H9 (cell line): ENCODE results near the gene CCDC154. TPM values are rescaled to one million over a fixed set of nuclear protein-coding genes. Genes with fewer than 3 reads are reported as not detected.

Experiments
- DNase-seq: peaks from one replicate; pipeline ENCODE4 v3.0.0-alpha.2; 2017
- H2AFZ ChIP-seq: one replicate; pipeline ENCODE4 v1.6.1; 2013; ENCODE audit warnings: mild to moderate bottlenecking, low read length, control low read depth, moderate library complexity
- H2AK5ac ChIP-seq: 2 replicates; pipeline ENCODE4 v1.6.1; 2013; ENCODE audit warnings: low read length, control low read depth, mixed read lengths; ENCODE audit not compliant: insufficient read length
- H2BK120ac ChIP-seq: one replicate; pipeline ENCODE4 v1.6.1; 2013; ENCODE audit warnings: low read depth, mild to moderate bottlenecking, low read length, control low read depth, inconsistent platforms; ENCODE audit not compliant: poor library complexity, severe bottlenecking
- H2BK12ac ChIP-seq: 2 replicates; pipeline ENCODE4 v1.6.1; 2013; ENCODE audit warnings: low read length, control low read depth, mixed read lengths, low read depth; ENCODE audit not compliant: insufficient read length
- H2BK15ac ChIP-seq: 2 replicates; pipeline ENCODE4 v1.6.1; 2013; ENCODE audit warnings: low read depth, low read length, control low read depth
- H2BK20ac ChIP-seq: one replicate; pipeline ENCODE4 v1.6.1; 2013; ENCODE audit warnings: low read depth, mild to moderate bottlenecking, low read length, control low read depth, inconsistent platforms; ENCODE audit not compliant: poor library complexity, severe bottlenecking
- H2BK5ac ChIP-seq: 2 replicates; pipeline ENCODE4 v1.6.1; 2013; ENCODE audit warnings: low read length, control low read depth, mixed read lengths; ENCODE audit not compliant: insufficient read length
- H3K14ac ChIP-seq: 2 replicates; pipeline ENCODE4 v1.6.1; 2013; ENCODE audit warnings: low read length, control low read depth; ENCODE audit not compliant: insufficient read depth
- H3K18ac ChIP-seq: 2 replicates; pipeline ENCODE4 v1.6.1; 2013; ENCODE audit warnings: low read depth, mild to moderate bottlenecking, mixed read lengths, low read length, control low read depth; ENCODE audit not compliant: insufficient read length
- H3K23ac ChIP-seq: 2 replicates; pipeline ENCODE4 v1.6.1; 2013; ENCODE audit warnings: low read length, control low read depth, mixed read lengths, low read depth; ENCODE audit not compliant: insufficient read length
- H3K23me2 ChIP-seq: 2 replicates; pipeline ENCODE4 v1.6.1; 2013; ENCODE audit warnings: low read depth, mild to moderate bottlenecking, mixed read lengths, low read length, control low read depth; ENCODE audit not compliant: insufficient read length, poor library complexity, severe bottlenecking
- H3K27ac ChIP-seq: 2 replicates; pipeline ENCODE4 v1.5.1; 2013; ENCODE audit warnings: low read length, control low read depth, mixed read lengths, low read depth; ENCODE audit not compliant: insufficient read length
- H3K27me3 ChIP-seq: 2 replicates; pipeline ENCODE4 v1.6.1; 2013; ENCODE audit warnings: low read length, control low read depth, inconsistent platforms; ENCODE audit not compliant: insufficient read depth
- H3K4ac ChIP-seq: 2 replicates; pipeline ENCODE4 v1.6.1; 2013; ENCODE audit warnings: low read depth, mild to moderate bottlenecking, control low read depth, inconsistent platforms, low read length, moderate library complexity
- H3K4me1 ChIP-seq: 2 replicates; pipeline ENCODE4 v1.6.1; 2013; ENCODE audit warnings: low read length, control low read depth, inconsistent platforms; ENCODE audit not compliant: insufficient read depth
- H3K4me2 ChIP-seq: 2 replicates; pipeline ENCODE4 v1.6.1; 2013; ENCODE audit warnings: low read length, control low read depth, mixed read lengths; ENCODE audit not compliant: insufficient read length, insufficient read depth
- H3K56ac ChIP-seq: 2 replicates; pipeline ENCODE4 v1.6.1; 2013; ENCODE audit warnings: low read depth, mild to moderate bottlenecking, mixed read lengths, low read length, control low read depth; ENCODE audit not compliant: insufficient read length
- H3K79me1 ChIP-seq: 2 replicates; pipeline ENCODE4 v1.6.1; 2013; ENCODE audit warnings: low read depth, mild to moderate bottlenecking, moderate library complexity, low read length, control low read depth, inconsistent platforms; ENCODE audit not compliant: insufficient read depth, poor library complexity, severe bottlenecking
- H3K79me2 ChIP-seq: 2 replicates; pipeline ENCODE4 v1.6.1; 2013; ENCODE audit warnings: low read length, control low read depth, inconsistent platforms; ENCODE audit not compliant: insufficient read depth
- H3K9ac ChIP-seq: 2 replicates; pipeline ENCODE4 v1.6.1; 2013; ENCODE audit warnings: low read length, control low read depth, mixed read lengths; ENCODE audit not compliant: insufficient read length; ENCODE audit errors: extremely low read depth
- H3K9me3 ChIP-seq: one replicate; pipeline ENCODE4 v1.6.1; 2013; ENCODE audit warnings: low read depth, low read length, inconsistent platforms; ENCODE audit not compliant: control insufficient read depth
- H3T11ph ChIP-seq: one replicate; pipeline ENCODE4 v1.6.1; 2013; ENCODE audit warnings: mild to moderate bottlenecking, low read length, control low read depth, inconsistent platforms
- H4K20me1 ChIP-seq: one replicate; pipeline ENCODE4 v1.6.1; 2013; ENCODE audit not compliant: control insufficient read depth, insufficient read length, insufficient read depth
- H4K5ac ChIP-seq: 2 replicates; pipeline ENCODE4 v1.6.1; 2013; ENCODE audit warnings: low read depth, mild to moderate bottlenecking, mixed read lengths, low read length, control low read depth; ENCODE audit not compliant: insufficient read length
- H4K8ac ChIP-seq: replicated peaks from 2 replicates; pipeline ENCODE4 v1.6.1; 2013; ENCODE audit warnings: low read length, control low read depth, mixed read lengths, low read depth; ENCODE audit not compliant: insufficient read length
- H4K91ac ChIP-seq: 2 replicates; pipeline ENCODE4 v1.6.1; 2013; ENCODE audit warnings: low read depth, mild to moderate bottlenecking, moderate library complexity, mixed read lengths, low read length, control low read depth; ENCODE audit not compliant: insufficient read length
- H3K27ac Mint-ChIP-seq, 3 experiments: 2 replicates in 2 of 3; 3 replicates in 1 of 3; pipeline ENCODE4 v1.8.0; 2020 to 2021; ENCODE audit warnings: mixed read lengths in 3 of 3, mild to moderate bottlenecking in 1 of 3, moderate library complexity in 1 of 3
- H3K27me3 Mint-ChIP-seq: 2 replicates; pipeline ENCODE4 v1.8.0; 2021; ENCODE audit warnings: low read depth, mild to moderate bottlenecking, moderate library complexity, mixed read lengths
- H3K36me3 Mint-ChIP-seq, 3 experiments: 2 replicates in 2 of 3; 3 replicates in 1 of 3; pipeline ENCODE4 v1.8.0; 2020 to 2021; ENCODE audit warnings: low read depth in 3 of 3, mixed read lengths in 3 of 3; ENCODE audit not compliant: insufficient read depth in 1 of 3
- H3K4me1 Mint-ChIP-seq, 2 experiments: 2 replicates each; pipeline ENCODE4 v1.8.0; 2020; ENCODE audit warnings: mixed read lengths in 2 of 2
- H3K4me3 Mint-ChIP-seq, 2 experiments: 2 replicates in 1 of 2; 3 replicates in 1 of 2; pipeline ENCODE4 v1.8.0; 2020 to 2021; ENCODE audit warnings: mild to moderate bottlenecking in 2 of 2, mixed read lengths in 2 of 2, moderate library complexity in 1 of 2
- H3K9me3 Mint-ChIP-seq, 2 experiments: 2 replicates in 1 of 2; 3 replicates in 1 of 2; pipeline ENCODE4 v1.8.0; 2020; ENCODE audit warnings: mild to moderate bottlenecking in 2 of 2, mixed read lengths in 2 of 2, moderate library complexity in 1 of 2
- WGBS: extraction: QIAGEN DNeasy Blood & Tissue Kit; methylation state at CpG from one replicate; pipeline ENCODE4 v1.1.7; 2013; ENCODE audit warnings: missing lambda C conversion rate, low lambda C conversion rate, mixed read lengths; ENCODE audit not compliant: insufficient read length; ENCODE audit errors: extremely low coverage; 5-methylcytosine and 5-hydroxymethylcytosine counted together
- total RNA-seq: library from RNA; stranded (reverse); gene quantifications from 2 replicates; pipeline ENCODE4 v1.2.1, GENCODE V29; 2021
- TF ChIP-seq, protein P1 (sequence below): fragments of 200-600 bp; sonication (generic); conservative IDR thresholded peaks from 3 replicates; pipeline ENCODE4 v1.8.0; 2021; ENCODE audit warnings: antibody characterized with exemption, mild to moderate bottlenecking

CCDC154 gene
- total RNA-seq, 1 experiment from 2014 or later = 1.3 TPM

GRCh38 chr16:1447965-1448364 lies 3.6 kb upstream of the CCDC154 start:
- Histone ChIP-seq H3T11ph (no peak overlapping the region), H3K27ac (no peak overlapping the region), H2BK120ac (no peak overlapping the region), H2BK15ac (no peak overlapping the region), H3K4me2 (no peak overlapping the region), H2BK5ac (no peak overlapping the region), H3K23ac (no peak overlapping the region), H3K14ac (no peak overlapping the region), H3K9ac (no peak overlapping the region), H4K91ac (no peak overlapping the region), H2AFZ (no peak overlapping the region), H4K8ac (no peak overlapping the region), H3K4ac (no peak overlapping the region), H3K18ac (no peak overlapping the region), H4K5ac (no peak overlapping the region), H3K79me1 (no peaks in the 10 kb centered on the region), H3K9me3 (no peaks in the 10 kb centered on the region), H2AK5ac (no peak overlapping the region), H3K56ac (no peak overlapping the region), H2BK20ac (no peak overlapping the region), H2BK12ac (no peak overlapping the region), H3K79me2 (no peaks in the 10 kb centered on the region), H3K23me2 (no peaks in the 10 kb centered on the region), H3K27me3 (no peaks in the 10 kb centered on the region), H4K20me1 (peaks cover 2% of the 10 kb centered on the region), H3K4me1 (no peaks in the 10 kb centered on the region)
- TF ChIP-seq, protein P1, sequence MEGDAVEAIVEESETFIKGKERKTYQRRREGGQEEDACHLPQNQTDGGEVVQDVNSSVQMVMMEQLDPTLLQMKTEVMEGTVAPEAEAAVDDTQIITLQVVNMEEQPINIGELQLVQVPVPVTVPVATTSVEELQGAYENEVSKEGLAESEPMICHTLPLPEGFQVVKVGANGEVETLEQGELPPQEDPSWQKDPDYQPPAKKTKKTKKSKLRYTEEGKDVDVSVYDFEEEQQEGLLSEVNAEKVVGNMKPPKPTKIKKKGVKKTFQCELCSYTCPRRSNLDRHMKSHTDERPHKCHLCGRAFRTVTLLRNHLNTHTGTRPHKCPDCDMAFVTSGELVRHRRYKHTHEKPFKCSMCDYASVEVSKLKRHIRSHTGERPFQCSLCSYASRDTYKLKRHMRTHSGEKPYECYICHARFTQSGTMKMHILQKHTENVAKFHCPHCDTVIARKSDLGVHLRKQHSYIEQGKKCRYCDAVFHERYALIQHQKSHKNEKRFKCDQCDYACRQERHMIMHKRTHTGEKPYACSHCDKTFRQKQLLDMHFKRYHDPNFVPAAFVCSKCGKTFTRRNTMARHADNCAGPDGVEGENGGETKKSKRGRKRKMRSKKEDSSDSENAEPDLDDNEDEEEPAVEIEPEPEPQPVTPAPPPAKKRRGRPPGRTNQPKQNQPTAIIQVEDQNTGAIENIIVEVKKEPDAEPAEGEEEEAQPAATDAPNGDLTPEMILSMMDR = no peak
- H3K27me3 Mint-ChIP-seq = peaks cover 1% of the 10 kb centered on the region; the same call in 1 of the 2 replicates
- no peak for DNase-seq
- WGBS = no CpG with 5 or more reads among the region's 11 CpGs
- H3K36me3 Mint-ChIP-seq = peaks cover 0 to 24% (median 24%) of the 10 kb centered on the region in 3 experiments; a peak in 5 of 7 replicates
- H3K4me3 Mint-ChIP-seq = no peak overlapping the region
- H3K4me1 Mint-ChIP-seq = no peaks in the 10 kb centered on the region
- no peaks in the 10 kb centered on the region for H3K9me3 Mint-ChIP-seq
- no peak overlapping the region; a peak in 1 of 7 replicates for H3K27ac Mint-ChIP-seq
